Activated naive CD4-positive, alpha-beta T cell treated with anti-CD3 and anti-CD28 coated beads for 36 hours (primary cell): ENCODE measurements around the gene ABCC12. TPM values are rescaled to one million over a fixed set of nuclear protein-coding genes. Genes with fewer than 3 reads are reported as not detected.
"Not testable (repeated sequence)": the region's sequence is repeated elsewhere in the genome, so short reads cannot be mapped to it uniquely, and the experiment has no call there.

Experiments
- CTCF ChIA-PET: fragments of 350-600 bp; sonication (Branson Sonifier 250); formaldehyde crosslinking; loops from one replicate; lab custom pipeline; 2021; ENCODE audit warnings: antibody characterized with exemption; lab: Charles Lee
- DNase-seq: peaks from one replicate; pipeline ENCODE4 v3.0.0-alpha.2; 2020
- H3K27ac Mint-ChIP-seq: one replicate; pipeline ENCODE4 v1.8.0; 2021; ENCODE audit warnings: mild to moderate bottlenecking, mixed read lengths
- H3K27me3 Mint-ChIP-seq: one replicate; pipeline ENCODE4 v1.8.0; 2021; ENCODE audit warnings: low read depth, mixed read lengths
- H3K36me3 Mint-ChIP-seq: one replicate; pipeline ENCODE4 v1.8.0; 2021; ENCODE audit warnings: low read depth, mixed read lengths
- H3K4me1 Mint-ChIP-seq: one replicate; pipeline ENCODE4 v1.8.0; 2021; ENCODE audit warnings: low read depth, mixed read lengths
- H3K4me3 Mint-ChIP-seq: one replicate; pipeline ENCODE4 v1.8.0; 2021; ENCODE audit warnings: mild to moderate bottlenecking, moderate library complexity, mixed read lengths
- H3K9me3 Mint-ChIP-seq: one replicate; pipeline ENCODE4 v1.8.0; 2021; ENCODE audit warnings: mixed read lengths
- intact Hi-C: fragments of 100-400 bp; cut with micrococcal nuclease; formaldehyde crosslinking; loops from one replicate; pipeline ENCODE4 v1.15.1; 2023
- total RNA-seq, 2 experiments: library from RNA; stranded (reverse); gene quantifications; one replicate each; pipeline ENCODE4 v1.2.3, GENCODE V29; 2021

ABCC12 gene
- total RNA-seq, 2 experiments from 2014 or later, result not detected

DNA sequence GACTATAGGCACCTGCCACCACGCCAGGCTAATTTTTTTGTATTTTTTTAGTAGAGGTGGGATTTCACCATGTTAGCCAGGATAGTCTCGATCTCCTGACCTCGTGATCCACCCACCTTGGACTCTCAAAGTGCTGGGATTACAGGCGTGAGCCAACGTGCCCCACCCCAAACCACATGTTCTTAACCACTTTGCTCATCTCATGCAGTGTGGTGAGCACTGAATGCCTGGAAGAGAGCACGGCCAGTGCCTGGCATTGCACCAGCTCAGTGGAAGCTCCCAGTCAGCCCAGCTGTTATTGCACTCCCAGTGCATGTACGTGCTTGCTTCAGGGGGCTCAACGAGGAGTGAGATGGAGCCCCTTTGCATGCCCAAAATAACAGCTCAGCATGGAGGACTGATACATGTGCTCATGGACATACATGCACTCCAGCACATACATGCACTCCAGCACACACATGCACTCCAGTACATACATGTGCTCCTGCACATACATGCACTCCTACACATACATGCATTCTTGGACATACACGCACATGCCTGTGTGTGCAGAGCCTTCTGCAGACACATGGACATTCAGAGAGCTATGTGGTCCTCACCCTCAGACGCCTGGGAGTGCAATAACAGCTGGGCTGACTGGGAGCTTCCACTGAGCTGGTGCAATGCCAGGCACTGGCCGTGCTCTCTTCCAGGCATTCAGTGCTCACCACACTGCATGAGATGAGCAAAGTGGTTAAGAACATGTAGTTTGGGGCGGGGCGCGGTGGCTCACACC, 26.1 kb upstream of the ABCC12 start:
- CTCF ChIA-PET, intact Hi-C loops: not testable (repeated sequence)

DNA sequence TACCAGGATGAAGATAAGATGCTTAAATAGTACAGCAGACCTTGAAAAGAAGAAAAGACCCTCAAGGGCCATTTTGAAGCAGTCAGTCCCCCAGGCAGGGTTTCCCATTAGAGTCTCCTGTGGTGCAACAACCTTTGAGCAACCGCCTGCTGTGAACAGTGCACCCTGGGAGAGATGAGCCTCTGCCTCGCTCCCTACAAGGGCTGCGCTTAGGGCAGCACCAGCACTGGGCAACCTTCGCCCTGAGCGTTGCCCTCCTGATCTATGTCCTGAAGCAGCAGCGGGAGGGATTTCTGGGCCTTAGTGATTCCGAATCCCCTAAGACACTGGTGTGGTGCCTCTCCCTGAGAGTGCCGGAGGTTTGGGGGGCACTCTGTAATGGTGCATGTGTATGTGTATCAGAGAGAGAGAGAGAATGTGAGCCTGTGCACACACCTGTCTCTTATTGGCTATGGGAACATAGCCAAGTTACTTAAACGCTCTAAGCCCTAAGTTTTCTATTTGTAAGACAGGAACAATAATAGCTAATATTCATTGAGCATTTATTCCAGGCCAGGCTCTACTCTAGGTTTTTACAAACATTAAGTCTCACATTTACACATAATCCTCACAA, 25.2 kb upstream of the ABCC12 start:
- CTCF ChIA-PET, result no interaction called here
- Mint-ChIP-seq H3K9me3 (no peaks in the 10 kb centered on the region), H3K27ac (no peak overlapping the region), H3K27me3 (peaks cover 5% of the 10 kb centered on the region), H3K4me1 (no peaks in the 10 kb centered on the region), H3K4me3 (no peak overlapping the region), H3K36me3 (no peaks in the 10 kb centered on the region)
- DNase-seq, result no peak
- intact Hi-C loops, result no loop called here

More for the DNA sequence above, 26.1 kb upstream of the ABCC12 start:
- not testable (repeated sequence) for H3K4me1 Mint-ChIP-seq, H3K27ac Mint-ChIP-seq, H3K4me3 Mint-ChIP-seq, H3K36me3 Mint-ChIP-seq, DNase-seq, H3K9me3 Mint-ChIP-seq, H3K27me3 Mint-ChIP-seq

DNA sequence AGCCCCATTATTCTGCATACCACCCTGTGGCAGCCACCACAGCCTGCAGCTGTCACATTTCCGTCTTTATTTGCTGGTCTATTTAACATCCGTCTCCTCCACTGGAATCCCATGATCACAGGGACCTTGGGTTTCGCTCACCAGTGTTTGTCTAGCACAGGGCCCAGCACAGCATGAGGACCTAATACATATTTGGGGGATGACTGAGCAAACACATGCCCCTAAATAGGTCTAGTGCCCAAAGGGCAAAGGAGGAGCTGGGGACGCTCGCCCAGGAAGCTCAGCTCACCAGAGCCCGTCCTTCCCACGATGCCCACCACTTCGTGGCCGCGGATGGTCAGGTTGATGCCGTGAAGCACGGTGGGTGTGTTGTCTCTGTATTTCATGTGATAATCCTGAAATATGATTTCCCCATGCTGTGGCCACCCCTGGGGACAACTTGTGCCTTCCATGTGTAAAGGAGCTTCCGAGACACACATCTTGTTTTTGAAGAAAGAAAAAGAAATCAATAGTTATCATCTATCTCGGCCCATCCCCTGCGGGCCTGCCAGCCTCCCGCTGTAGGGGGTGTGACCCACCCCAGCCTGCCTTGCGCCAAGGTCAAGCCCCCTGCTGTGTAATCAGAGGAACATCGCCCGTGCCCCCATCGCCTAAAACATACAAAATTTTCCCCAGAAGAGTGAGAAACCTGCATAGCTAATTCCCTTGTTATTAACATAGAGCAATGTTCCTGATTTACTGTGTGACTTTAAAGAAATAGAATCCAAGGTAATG, 21.0 kb upstream of the ABCC12 start:
- H3K27me3 Mint-ChIP-seq, result peaks cover 5% of the 10 kb centered on the region
- CTCF ChIA-PET, result interaction anchor here (0.6 to 1.3 kb wide), 2 partner anchors 452 to 1326 kb away, joined by 3 to 4 read pairs; no protein-coding TSS in a partner anchor
- no peaks in the 10 kb centered on the region for H3K4me1 Mint-ChIP-seq
- intact Hi-C loops, result no loop called here
- H3K9me3 Mint-ChIP-seq, result no peaks in the 10 kb centered on the region
- no peak for DNase-seq
- no peak overlapping the region for H3K27ac Mint-ChIP-seq
- no peaks in the 10 kb centered on the region for H3K36me3 Mint-ChIP-seq
- no peak overlapping the region for H3K4me3 Mint-ChIP-seq

DNA sequence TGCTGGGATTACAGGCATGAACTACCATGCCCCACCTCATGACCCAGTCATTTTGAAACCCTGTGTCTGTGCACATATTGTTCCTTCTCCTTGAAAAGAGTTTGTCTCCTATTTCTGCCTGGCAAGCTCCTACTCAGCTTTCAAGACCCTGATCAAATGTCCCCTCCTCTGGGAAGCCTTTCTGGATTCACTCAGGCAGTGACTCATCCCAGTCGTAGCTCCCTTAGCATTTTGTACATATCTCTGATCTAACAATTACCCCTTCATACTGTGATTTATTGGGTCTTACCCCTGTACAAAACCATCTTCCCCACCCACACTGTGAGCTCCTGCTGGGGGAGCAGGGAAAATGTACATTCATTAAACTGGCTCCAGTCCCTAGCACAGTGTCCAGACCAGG, 18.1 kb upstream of the ABCC12 start:
- DNase-seq, result no peak
- H3K9me3 Mint-ChIP-seq, result no peaks in the 10 kb centered on the region
- intact Hi-C loops, result no loop called here
- CTCF ChIA-PET, result interaction anchor here (1.5 to 1.9 kb wide), 2 partner anchors 9 to 457 kb away, joined by 4 to 12 read pairs; no protein-coding TSS in a partner anchor
- no peaks in the 10 kb centered on the region for H3K36me3 Mint-ChIP-seq
- H3K27me3 Mint-ChIP-seq, result peaks cover 5% of the 10 kb centered on the region
- H3K4me1 Mint-ChIP-seq, result no peaks in the 10 kb centered on the region
- no peak overlapping the region for H3K4me3 Mint-ChIP-seq
- H3K27ac Mint-ChIP-seq, result no peak overlapping the region

DNA sequence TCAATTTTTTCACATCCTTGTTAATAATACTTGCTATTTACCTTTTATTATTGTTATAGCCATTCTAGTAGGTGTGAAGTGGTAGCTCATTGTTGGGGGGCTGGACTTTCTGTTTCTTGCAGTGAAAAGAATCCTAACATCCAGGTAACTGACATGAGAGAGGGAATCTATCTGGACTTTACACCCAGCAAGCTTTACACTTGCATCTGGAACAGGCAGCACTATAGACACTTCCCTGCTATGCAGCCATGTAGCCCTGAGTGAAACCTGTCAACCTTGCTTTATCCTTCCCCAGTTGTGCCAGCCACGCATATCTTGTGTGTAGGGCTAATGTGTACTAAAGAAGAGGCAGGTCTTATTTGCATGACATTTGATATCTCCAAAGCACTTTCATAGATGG, 16.9 kb upstream of the ABCC12 start:
- Mint-ChIP-seq H3K36me3 (no peaks in the 10 kb centered on the region), H3K27me3 (peaks cover 5% of the 10 kb centered on the region), H3K27ac (no peak overlapping the region), H3K4me1 (no peaks in the 10 kb centered on the region), H3K9me3 (no peaks in the 10 kb centered on the region), H3K4me3 (no peak overlapping the region)
- DNase-seq, result no peak
- intact Hi-C loops, result no loop called here
- CTCF ChIA-PET, result no interaction called here

DNA sequence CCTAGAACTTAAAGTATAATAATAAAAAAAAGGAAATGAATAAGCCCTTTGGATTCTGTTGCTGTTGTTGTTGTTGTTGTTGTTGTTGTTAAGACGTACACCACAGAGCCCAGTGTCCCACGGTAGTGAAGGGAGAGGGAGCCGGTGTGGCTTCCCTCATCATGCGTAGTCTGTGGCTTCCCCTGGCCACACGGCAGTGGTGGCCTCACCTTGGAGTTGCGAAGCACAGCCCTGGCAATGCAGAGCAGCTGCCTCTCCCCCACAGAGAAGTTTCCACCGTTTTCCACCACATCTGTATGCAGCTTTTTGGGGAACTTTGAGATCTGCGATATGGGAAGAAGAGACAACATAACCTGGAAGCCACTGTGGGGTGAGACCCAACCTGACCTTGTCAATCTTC, 14.1 kb upstream of the ABCC12 start:
- peaks cover 2% of the 10 kb centered on the region for H3K4me1 Mint-ChIP-seq
- CTCF ChIA-PET, result no interaction called here
- H3K9me3 Mint-ChIP-seq, result no peaks in the 10 kb centered on the region
- intact Hi-C loops, result loop anchor here (10.0 kb wide), 1 partner anchor 1615 kb away; no protein-coding TSS in a partner anchor
- no peaks in the 10 kb centered on the region for H3K36me3 Mint-ChIP-seq
- peaks cover 2% of the 10 kb centered on the region for H3K27me3 Mint-ChIP-seq
- H3K4me3 Mint-ChIP-seq, result no peak overlapping the region
- no peak overlapping the region for H3K27ac Mint-ChIP-seq
- DNase-seq, result no peak

DNA sequence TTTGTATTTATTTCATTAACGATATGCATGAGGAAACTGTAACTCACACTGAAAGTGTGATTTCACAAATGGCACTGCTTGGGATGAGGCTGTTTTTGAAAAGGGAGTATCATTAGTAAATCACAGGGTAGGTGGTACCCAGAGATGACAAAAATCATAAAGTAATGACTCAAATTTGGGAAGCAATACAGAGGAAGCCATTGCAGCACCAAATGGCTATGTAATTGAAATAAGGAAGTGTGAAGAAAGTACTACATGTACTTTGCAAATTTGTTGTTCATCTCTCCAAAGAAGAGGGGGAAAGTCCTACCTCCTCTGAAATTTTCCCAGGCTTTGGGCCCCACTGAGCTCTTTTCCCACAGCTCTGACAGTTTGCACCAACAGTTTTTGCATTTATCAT, 12.3 kb upstream of the ABCC12 start:
- Mint-ChIP-seq H3K4me3 (no peak overlapping the region), H3K4me1 (peaks cover 4% of the 10 kb centered on the region), H3K9me3 (no peaks in the 10 kb centered on the region), H3K27ac (no peak overlapping the region), H3K27me3 (peaks cover 4% of the 10 kb centered on the region), H3K36me3 (no peaks in the 10 kb centered on the region)
- DNase-seq, result no peak
- CTCF ChIA-PET, result interaction anchor here (0.7 to 3.5 kb wide), 2 partner anchors 11 to 226 kb away, joined by 3 to 14 read pairs; no protein-coding TSS in a partner anchor
- intact Hi-C loops, result loop anchor here (10.0 kb wide), 1 partner anchor 1613 kb away; no protein-coding TSS in a partner anchor

DNA sequence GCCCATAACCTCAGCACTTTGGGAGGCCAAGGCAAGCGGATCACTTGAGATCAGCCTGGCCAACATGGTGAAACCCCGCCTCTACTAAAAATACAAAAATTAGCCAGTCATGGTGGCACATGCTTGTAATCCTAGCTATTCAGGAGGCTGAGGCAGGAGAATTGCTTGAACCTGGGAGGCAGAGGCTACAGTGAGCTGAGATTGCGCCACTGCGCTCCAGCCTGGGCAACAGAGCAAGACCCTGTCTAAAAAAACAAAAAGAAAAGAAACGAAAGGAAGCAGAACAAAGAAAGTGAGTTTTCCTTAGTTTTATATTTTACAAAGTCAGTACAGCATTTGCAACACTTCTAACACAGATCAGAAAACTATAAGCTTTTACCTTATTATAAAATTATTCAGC, 10.8 kb upstream of the ABCC12 start:
- CTCF ChIA-PET, result interaction anchor here (0.5 to 3.5 kb wide), 6 partner anchors 9 to 1024 kb away, joined by 3 to 24 read pairs (median 4); partner anchors contain the start of gene NETO2
- not testable (repeated sequence) for H3K4me3 Mint-ChIP-seq, H3K9me3 Mint-ChIP-seq, DNase-seq, H3K4me1 Mint-ChIP-seq, H3K36me3 Mint-ChIP-seq, H3K27me3 Mint-ChIP-seq, H3K27ac Mint-ChIP-seq
- intact Hi-C loops, result loop anchor here (10.0 kb wide), 1 partner anchor 1612 kb away; no protein-coding TSS in a partner anchor

DNA sequence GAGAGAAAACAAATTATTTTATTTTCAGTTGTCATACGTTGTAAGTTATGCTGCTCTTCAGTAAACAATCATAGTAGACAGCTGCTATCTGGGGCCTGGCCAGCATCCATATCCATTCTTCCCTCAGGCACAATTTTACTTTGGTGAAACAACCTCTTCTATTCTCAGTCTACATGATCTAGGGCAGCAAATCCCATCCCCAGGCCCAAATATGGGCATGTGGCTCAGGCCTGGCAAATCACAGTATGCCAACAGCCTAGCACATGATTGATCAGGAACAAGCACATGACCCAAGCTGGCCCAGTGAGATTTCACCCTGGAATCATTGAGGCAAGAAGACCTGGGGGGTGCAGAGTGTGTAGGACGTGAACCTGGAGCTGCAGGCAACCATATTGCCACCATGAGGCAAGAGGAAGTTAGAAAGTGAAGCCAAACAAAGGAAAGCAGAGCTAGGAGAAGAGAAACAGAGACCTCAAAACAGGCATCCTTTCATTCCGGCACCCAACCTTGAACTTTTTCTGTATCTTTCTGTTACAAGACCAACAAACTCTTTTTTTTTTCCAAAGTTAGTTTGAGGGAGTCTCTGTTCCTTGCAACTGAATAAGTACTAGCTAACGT, 10.3 kb upstream of the ABCC12 start:
- CTCF ChIA-PET, result interaction anchor here (0.5 to 3.5 kb wide), 7 partner anchors 9 to 1023 kb away, joined by 3 to 24 read pairs (median 3); partner anchors contain the start of gene NETO2
- Mint-ChIP-seq H3K27ac (no peak overlapping the region), H3K9me3 (no peaks in the 10 kb centered on the region), H3K36me3 (no peaks in the 10 kb centered on the region), H3K4me1 (peaks cover 4% of the 10 kb centered on the region), H3K4me3 (no peak overlapping the region), H3K27me3 (peaks cover 12% of the 10 kb centered on the region)
- DNase-seq, result no peak
- intact Hi-C loops, result loop anchor here (1.0 to 10.0 kb wide), 3 partner anchors 464 to 1611 kb away; no protein-coding TSS in a partner anchor

DNA sequence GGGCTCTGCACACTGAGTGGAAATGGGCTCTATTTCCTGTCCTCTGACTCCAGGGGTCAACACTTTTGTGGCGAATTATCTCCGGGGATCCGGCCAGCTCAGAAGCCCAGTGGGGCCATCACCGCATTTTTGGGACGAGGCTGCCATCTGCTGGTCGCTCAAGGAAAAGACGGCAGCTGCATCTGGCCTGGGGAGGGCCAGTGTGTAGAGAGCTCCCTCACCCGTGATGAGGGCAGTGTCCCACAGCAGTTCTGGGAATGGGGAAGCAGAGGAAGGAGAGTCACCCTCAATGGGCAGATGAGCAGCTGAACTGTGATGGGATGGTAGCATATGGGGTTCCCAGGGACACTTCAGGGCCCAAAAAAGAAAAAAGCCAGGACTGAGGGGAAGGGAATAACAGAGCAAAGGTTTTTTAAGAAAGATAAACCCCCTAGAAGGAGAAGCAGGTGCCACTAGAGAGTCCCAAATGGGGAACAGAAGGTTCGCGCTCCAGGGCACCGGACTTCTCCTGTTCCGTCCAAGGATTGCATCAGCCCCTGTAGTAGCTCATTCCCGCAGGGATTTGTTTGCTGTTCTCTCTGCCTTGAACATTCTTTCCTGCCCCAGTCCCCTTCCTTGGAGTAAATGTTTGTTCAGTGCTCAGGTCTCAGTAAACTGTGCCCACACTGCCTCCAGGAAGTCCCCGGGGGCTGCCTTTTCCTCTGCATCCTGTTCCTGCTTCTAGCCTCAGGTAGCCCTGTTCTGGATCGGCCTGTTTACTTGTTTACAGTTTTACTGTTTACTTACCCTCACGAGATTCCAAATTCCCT, 9.3 kb upstream of the ABCC12 start:
- peaks cover 4% of the 10 kb centered on the region for H3K4me1 Mint-ChIP-seq
- no peak overlapping the region for H3K4me3 Mint-ChIP-seq
- no peaks in the 10 kb centered on the region for H3K9me3 Mint-ChIP-seq
- peak; percentile 78 for DNase-seq
- peaks cover 13% of the 10 kb centered on the region for H3K27me3 Mint-ChIP-seq
- H3K27ac Mint-ChIP-seq, result peak overlapping the region; percentile 61
- no peaks in the 10 kb centered on the region for H3K36me3 Mint-ChIP-seq
- CTCF ChIA-PET, result interaction anchor here (0.6 to 3.5 kb wide), 25 partner anchors 8 to 1217 kb away, joined by 3 to 24 read pairs (median 3); partner anchors contain the start of gene NETO2
- intact Hi-C loops, result loop anchor here (1.0 to 10.0 kb wide), 3 partner anchors 465 to 1610 kb away; no protein-coding TSS in a partner anchor

DNA sequence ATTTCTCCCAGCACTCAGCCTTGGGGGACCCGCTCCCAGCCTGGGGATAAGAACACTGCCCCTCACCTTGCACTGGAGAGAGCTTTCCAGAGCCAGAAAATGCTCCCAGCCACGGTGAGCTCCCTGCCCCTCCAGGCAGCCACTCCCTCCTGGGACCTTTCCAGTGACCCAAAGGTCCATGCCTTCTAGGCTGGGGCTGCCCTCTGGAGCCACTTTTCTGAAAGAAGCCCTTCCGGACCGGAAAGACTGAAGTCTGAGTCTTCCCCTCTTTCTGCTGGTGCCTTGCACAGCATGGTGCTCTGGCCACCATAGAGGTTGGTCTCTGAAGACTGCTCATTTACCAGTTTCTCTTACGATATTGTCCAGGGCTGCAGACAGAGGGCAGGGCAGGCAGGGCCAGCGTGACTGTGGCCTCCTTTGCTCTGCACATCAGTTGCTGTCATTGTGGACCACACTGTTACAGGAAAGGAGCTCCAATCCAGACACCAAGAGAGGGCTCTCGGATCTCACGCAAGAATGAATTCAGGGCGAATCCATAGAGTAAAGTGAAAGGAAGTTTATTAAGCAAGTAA, 7.1 kb upstream of the ABCC12 start:
- Mint-ChIP-seq H3K4me3 (no peak overlapping the region), H3K36me3 (no peaks in the 10 kb centered on the region), H3K4me1 (peaks cover 18% of the 10 kb centered on the region), H3K27me3 (peaks cover 14% of the 10 kb centered on the region), H3K27ac (no peak overlapping the region), H3K9me3 (no peaks in the 10 kb centered on the region)
- DNase-seq, result no peak
- intact Hi-C loops, result loop anchor here (10.0 kb wide), 1 partner anchor 1608 kb away; no protein-coding TSS in a partner anchor
- CTCF ChIA-PET, result interaction anchor here (1.2 kb wide), 1 partner anchor 1220 kb away, joined by 3 read pairs; no protein-coding TSS in a partner anchor
